K562 (cell line): ENCODE measurements around the gene MTF1. TPM values are rescaled to one million over a fixed set of nuclear protein-coding genes. Genes with fewer than 3 reads are reported as not detected.

Experiments used
- ARID3A ChIP-seq: IDR thresholded peaks from 2 replicates; pipeline ENCODE4 v1.6.1; 2012; ENCODE audit warnings: low read depth, low read length, improper control_type of control experiment, borderline replicate concordance
- CHD2 ChIP-seq: IDR thresholded peaks from 2 replicates; pipeline ENCODE4 v1.6.1; 2011; ENCODE audit warnings: low read depth, low read length
- ELF4 ChIP-seq: fragments of 450-650 bp; formaldehyde crosslinking; IDR thresholded peaks from 2 replicates; pipeline ENCODE4 v1.4.0; 2022; ENCODE audit warnings: missing genetic modification characterization
- HDAC1 ChIP-seq, 2 experiments: fragments of 450-650 bp; IDR thresholded peaks; 2 replicates each; pipeline ENCODE4 v1.6.1; 2016 to 2017; ENCODE audit warnings: inconsistent platforms in 1 of 2, mild to moderate bottlenecking in 1 of 2, moderate library complexity in 1 of 2
- NCOA6 ChIP-seq: fragments of 450-650 bp; IDR thresholded peaks from 2 replicates; pipeline ENCODE4 v1.6.1; 2017; ENCODE audit warnings: mild to moderate bottlenecking
- PML ChIP-seq: IDR thresholded peaks from 2 replicates; pipeline ENCODE4 v1.6.1; 2012; ENCODE audit warnings: low read length, inconsistent platforms
- RBM15 ChIP-seq: fragments of 200-400 bp; formaldehyde crosslinking; IDR thresholded peaks from 2 replicates; pipeline ENCODE4 v1.6.1; 2018; ENCODE audit warnings: mild to moderate bottlenecking, low read length, moderate library complexity; ENCODE audit not compliant: insufficient read depth
- SRF ChIP-seq, 2 experiments: fragments of 250-450, 450-650 bp in 1 of 2; sonication (Bioruptor Pico) in 1 of 2; sonication (generic) in 1 of 2; formaldehyde crosslinking; IDR thresholded peaks; 2 replicates each; pipeline versions ENCODE4 v1.5.0 to v1.5.1; 2020 to 2022; ENCODE audit warnings: mild to moderate bottlenecking in 1 of 2, missing genetic modification reagents in 1 of 2
- TARDBP ChIP-seq: fragments of 450-650 bp; IDR thresholded peaks from 2 replicates; pipeline ENCODE4 v1.6.1; 2016
- XRCC5 ChIP-seq: fragments of 200-400 bp; formaldehyde crosslinking; IDR thresholded peaks from 2 replicates; pipeline ENCODE4 v1.6.1; 2017; ENCODE audit warnings: low read depth, mild to moderate bottlenecking, low read length
- ZBTB40 ChIP-seq, 2 experiments: fragments of 450-650 bp in 1 of 2; sonication (generic) in 1 of 2; formaldehyde crosslinking in 1 of 2; IDR thresholded peaks; 2 replicates each; pipeline versions ENCODE4 v1.7.1 to v1.9.0; 2016 to 2022; ENCODE audit warnings: inconsistent platforms in 1 of 2, mild to moderate bottlenecking in 1 of 2, missing genetic modification reagents in 1 of 2
- ZBTB43 ChIP-seq: sonication (generic); formaldehyde crosslinking; IDR thresholded peaks from 2 replicates; pipeline ENCODE4 v1.8.0; 2023; ENCODE audit warnings: mild to moderate bottlenecking, missing genetic modification reagents
- ZBTB7A ChIP-seq: IDR thresholded peaks from 2 replicates; pipeline ENCODE4 v1.6.1; 2011; ENCODE audit warnings: low read depth, mild to moderate bottlenecking, low read length, moderate library complexity, borderline replicate concordance; ENCODE audit not compliant: control insufficient read depth
- ZNF121 ChIP-seq: sonication (generic); formaldehyde crosslinking; conservative IDR thresholded peaks from 2 replicates; pipeline ENCODE4 v1.8.0; 2022; ENCODE audit warnings: missing genetic modification reagents
- ZNF143 ChIP-seq: sonication (generic); formaldehyde crosslinking; IDR thresholded peaks from 2 replicates; pipeline ENCODE4 v1.9.0; 2022; ENCODE audit warnings: mild to moderate bottlenecking, missing genetic modification reagents
- ZNF174 ChIP-seq: fragments of 250-450 bp; sonication (Bioruptor Pico); IDR thresholded peaks from 2 replicates; pipeline ENCODE4 v1.4.0; 2020; ENCODE audit warnings: mild to moderate bottlenecking
- ZSCAN32 ChIP-seq: fragments of 450-650 bp; formaldehyde crosslinking; IDR thresholded peaks from 2 replicates; pipeline ENCODE4 v1.4.0; 2020; ENCODE audit warnings: mild to moderate bottlenecking, moderate library complexity
- polyA plus RNA-seq, 8 experiments: library from polyadenylated mRNA; depleted of rRNA in 4 of 8; stranded (reverse) in 5 of 8; unstranded in 3 of 8; fragments of >200 nt; fragmentation: Nextera tagmentation in 2 of 8; fragmentation: Illumina TruSeq in 1 of 8; extraction: Ambion mirVana in 2 of 8; extraction: Trizol in 1 of 8; gene quantifications; 2 replicates each; pipeline versions ENCODE4 v1.2.1 to v1.2.3, GENCODE V29; 2011 to 2014; ENCODE audit warnings: inconsistent platforms in 1 of 8, missing spikeins in 1 of 8
- total RNA-seq, 7 experiments: library from RNA; depleted of rRNA in 6 of 7; stranded (reverse); fragments of >200 nt in 6 of 7; fragmentation: Illumina TruSeq in 2 of 7; extraction: Trizol in 2 of 7; gene quantifications; 2 replicates each; pipeline versions ENCODE4 v1.2.1 to v1.2.3, GENCODE V29; 2011 to 2021; ENCODE audit warnings: low replicate concordance in 1 of 7

Gene MTF1
- total and polyA plus RNA-seq, 9 of the 15 experiments (the other 6 are each of a cell fraction or from before 2014, with no cell fraction given): 1.1 to 12.2 (median 4.3) TPM

GRCh38 chr1:37764414-37764825 is 95.0 kb downstream of the MTF1 start (continued):
- TF ChIP-seq ZNF174 (CRISPR knock-in tag) (no peak), ZNF143 (CRISPR knock-in tag) (peak; percentile 65; the same call in 1 of the 2 replicates), TARDBP (no peak), ZBTB7A (peak; percentile 90), RBM15 (no peak), ARID3A (no peak), HDAC1 (IDR thresholded peaks at IDR 0.05) (peak in 1 of 2 experiments; percentile 95; a peak in 2 of 4 replicates), ZNF121 (CRISPR knock-in tag) (peak; percentile 63), ZBTB40 (IDR thresholded peaks at IDR 0.05) (peak; percentile 91), ZBTB40 (CRISPR knock-in tag; IDR thresholded peaks at IDR 0.05) (peak; percentile 88), SRF (CRISPR knock-in tag; IDR thresholded peaks at IDR 0.05) (peak in 1 of 2 experiments; percentile 97; a peak in 2 of 4 replicates), ZSCAN32 (CRISPR knock-in tag) (no peak), CHD2 (no peak), ZBTB43 (CRISPR knock-in tag) (peak; percentile 97), PML (no peak), XRCC5 (peak; percentile 75; the same call in 1 of the 2 replicates), ELF4 (CRISPR knock-in tag) (0 out of 2 replicates have a peak, but pooled peaks have one; percentile 14), NCOA6 (peak; percentile 99)
